NCI-H1930 (cell line): Measurements from ENCODE around the gene CPN1.
A peak's percentile ranks its signal among the peaks of the same experiment; 100 is the strongest.
"Not testable (repeated sequence)": the region's sequence is repeated elsewhere in the genome, so short reads cannot be mapped to it uniquely, and the experiment has no call there.

ENCODE experiments used
- DNase-seq, 2 experiments: peaks; one replicate each; lab custom pipeline; 2025; lab: John Stamatoyannopoulos, UW

CPN1 gene

DNA sequence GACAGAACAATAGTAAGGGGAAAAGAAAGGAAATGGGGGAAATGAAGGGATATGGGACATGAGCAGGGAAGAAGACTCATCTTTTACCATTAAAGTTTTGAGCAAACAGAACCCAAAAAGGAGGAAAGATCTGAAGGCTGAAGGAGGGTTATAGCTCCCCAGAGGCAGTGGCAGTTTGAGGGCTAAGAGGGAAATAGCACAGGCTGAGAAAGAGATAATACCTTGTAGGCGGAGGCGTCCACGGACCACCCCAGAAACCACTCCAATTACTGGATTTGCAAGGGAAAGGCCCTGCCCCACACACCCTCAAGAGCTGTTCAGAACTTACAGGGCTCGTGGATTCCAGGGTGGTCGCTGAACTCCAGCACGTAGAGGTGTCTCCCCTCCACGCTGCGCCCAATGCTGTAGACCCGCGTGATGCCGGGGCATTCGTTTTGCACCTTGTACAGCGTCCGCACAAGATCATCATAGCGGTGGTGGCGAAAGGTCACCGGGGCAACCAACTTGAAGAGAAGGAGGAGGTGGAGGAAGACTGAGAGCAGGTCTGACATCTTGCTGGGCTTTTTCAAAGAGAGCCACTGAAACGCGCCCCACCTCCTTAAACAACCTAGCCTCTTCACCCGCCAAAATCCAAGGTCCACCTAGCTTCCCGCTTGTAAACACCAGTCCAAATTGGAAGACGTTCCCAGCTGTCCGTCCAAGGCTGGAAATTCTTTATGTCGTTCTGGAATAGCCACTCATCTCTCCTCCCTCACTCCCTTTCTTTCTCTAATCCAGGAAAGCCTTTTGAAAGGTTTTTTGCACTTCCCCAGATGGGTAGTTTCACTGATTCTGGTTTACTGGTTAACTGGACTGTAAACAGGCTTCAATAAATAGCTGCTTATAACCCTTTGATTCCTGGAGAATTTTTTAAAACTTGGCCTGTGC, at the start of gene CPN1:
CPN1 (minus strand) TSS at position 795 of the 927 bp plus-strand sequence; CDS start at position 551, 244 bp downstream.
- DNase-seq: no peak

DNA sequence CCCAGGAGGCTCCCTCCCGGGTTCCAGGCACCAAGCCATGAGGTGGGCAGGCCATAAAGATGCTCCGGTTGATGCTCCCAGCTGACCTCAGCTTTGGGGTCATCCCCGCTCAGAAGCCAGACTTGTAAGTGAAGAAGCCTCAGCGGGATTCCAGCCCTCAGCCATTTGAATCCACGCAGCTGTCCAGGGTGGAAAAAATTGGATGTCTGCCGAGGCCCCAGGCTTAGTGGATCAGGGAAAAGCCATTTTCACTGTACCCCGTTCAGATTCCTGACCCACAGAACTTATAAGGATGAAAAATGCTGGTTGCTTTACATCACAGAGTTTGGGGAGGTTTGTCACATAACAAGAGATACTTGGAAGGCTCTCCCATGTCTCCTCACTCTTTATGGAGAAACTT, 49.2 kb upstream of the CPN1 start:
- DNase-seq: no peak

DNA sequence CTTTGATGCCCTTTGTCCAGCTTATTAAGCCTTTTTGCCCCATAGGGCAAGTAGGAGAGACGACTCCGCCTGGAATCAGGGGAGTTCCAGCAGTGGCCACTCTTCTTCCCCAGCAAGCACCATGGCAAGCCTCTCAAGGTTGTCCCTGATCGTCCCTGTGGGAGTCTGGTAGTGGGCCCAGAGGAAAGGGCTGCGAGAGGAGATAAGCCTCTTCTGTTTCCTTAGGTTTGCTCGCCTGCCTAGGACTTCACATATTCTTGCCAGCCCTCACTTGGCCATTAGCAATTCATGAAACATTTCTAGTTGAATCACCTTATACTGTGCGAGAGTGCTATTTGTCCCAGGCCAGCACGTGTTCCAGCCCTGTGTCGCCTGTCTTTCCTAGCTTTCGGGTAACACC, 47.8 kb upstream of the CPN1 start:
- DNase-seq: no peak

DNA sequence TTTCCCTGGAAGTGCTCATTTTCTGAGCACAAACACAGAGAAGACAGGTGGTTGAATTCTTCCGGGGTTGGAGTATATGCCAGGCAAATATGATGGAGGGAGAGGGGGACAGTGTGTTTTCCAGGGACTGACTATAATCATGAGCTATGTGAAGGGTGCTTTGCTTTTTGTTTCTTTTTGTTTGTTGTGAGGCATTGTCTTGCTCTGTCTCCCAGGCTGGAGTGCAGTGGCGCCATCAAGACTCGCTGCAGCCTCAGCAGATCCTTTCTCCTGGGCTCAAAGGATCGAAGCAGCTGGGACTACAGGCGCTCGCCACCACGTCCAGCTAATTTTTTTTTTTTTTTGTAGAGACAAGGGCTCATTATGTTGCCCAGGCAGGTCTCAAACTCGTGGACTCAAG, 47.3 kb upstream of the CPN1 start:
- no peak for DNase-seq

DNA sequence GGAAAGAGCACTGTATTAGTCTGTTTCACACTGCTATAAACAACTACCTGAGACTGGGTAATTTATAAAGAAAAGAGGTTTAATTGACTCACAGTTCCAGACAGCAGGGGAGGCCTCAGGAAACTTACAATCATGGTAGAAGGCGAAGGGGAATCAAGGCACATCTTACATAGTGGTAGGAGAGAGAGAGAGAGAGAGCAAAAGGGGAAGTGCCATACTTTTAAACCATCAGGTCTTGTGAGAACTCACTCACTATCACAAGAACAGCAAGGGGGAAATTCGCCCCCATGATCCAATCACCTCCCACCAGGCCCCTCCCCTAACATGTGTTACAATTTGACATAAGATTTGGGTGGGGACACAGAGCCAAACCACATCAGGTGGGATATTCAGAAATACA, 43.7 kb upstream of the CPN1 start:
- not testable (repeated sequence) for DNase-seq

DNA sequence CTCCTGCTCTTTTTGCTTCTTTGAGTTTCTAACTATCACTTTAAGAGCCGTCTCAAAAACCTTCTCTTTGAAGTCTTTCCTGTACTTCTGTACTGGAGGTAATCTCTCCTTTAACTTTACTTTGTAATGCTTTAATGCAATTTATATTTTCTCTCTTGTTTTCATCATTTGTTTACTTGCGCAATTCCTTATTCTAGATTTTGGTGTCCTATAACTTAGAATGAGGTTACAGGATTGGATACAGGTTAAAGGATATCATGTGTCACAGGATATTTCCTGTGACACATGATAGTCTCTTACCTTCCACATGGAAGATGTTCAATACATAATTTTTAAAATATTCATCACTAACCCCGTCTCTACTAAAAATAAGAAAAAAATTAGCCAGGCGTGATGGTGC, 42.4 kb upstream of the CPN1 start:
- no peak for DNase-seq

DNA sequence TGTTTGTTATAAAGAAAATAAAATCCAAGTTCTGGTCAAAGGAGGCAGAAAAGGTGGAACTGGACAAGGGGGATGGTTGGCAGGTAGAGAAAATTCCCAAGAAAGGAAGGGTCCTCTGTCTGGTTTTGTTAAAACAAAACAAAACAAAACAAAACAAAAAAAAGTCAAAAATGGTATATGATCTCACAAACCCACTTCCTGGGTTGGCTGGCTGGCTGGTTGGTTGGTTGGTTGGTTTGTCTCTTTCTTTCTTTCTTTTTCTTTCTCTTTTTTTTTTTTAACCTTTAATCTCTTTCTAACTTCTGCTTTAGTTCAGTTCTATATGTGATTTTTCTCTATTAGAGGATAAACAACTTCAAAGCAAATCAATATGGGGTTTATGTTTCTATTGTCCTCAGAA, 41.1 kb upstream of the CPN1 start:
- DNase-seq: no peak

DNA sequence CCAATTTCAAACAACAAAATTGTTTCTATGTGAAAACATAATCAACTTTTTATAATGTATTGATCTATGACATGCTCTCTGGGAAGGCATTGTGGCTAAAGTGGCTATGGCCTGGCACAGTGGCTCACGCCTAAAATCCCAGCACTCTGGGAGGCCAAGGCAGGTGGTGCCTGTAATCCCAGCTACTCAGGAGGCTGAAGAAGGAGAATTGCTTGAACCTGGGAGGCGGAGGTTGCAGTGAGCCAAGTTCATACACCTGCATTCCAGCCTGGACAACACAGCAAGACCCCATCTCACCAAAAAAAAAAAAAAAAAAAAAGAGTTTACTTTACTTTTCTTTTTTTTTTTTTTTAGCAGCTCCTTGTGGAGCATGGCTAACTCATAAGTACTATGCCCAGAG, 38.9 kb upstream of the CPN1 start:
- no peak for DNase-seq

DNA sequence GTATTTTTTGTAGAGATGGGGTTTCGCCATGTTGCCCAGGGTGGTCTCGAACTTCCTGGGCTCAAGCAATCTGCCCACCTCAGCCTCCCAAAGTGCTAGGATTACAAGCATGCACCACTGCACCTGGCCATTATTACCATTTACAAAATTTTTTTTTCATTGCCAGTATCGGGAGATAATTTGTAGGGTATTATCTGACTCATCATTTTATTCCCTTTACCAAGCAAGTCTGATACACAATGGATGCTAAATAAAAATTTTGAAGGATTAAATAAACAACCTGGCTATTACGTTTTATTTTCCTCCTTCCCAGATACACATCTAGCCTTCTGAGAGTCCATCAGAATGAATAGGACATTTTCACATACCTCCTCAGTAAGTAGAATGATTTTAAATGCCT, 38.1 kb upstream of the CPN1 start:
- DNase-seq: no peak

DNA sequence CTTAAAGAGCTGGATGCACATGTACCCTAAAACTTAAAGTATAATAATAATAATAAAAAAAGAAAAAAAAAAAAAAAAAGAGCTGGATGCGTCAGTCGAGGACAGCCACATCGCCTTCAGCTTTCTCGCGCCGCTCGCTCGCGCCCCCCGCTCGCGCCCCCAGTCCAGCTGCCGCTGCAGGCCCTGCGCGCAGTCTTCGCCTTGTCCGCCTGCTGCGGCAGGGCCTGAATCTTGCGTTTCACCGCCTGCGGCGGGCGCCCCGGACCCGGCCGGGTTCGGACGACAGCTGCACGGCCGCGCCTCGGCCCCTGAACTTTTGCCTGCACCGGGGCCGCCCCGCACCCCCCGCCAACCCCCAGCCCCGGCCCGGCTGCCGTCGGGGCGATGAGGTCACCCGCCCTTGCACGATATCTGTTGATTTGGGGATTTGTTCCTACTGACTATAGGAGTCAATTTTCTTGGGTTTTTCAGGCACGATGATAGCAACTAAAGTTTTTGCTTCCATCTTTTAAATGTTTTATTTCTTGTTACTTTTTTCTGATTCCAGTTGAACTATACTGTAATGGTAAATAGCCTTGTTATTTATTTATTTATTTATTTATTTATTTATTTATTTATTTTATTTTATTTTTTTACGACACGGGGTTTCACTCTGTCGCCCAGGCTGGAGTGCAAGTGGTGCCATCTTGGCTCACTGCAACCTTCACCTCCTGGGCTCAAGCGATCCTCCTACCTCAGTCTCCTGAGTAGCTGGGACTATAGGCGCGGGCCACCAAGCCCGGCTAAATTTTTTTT, 33.5 kb upstream of the CPN1 start:
- DNase-seq: no peak

DNA sequence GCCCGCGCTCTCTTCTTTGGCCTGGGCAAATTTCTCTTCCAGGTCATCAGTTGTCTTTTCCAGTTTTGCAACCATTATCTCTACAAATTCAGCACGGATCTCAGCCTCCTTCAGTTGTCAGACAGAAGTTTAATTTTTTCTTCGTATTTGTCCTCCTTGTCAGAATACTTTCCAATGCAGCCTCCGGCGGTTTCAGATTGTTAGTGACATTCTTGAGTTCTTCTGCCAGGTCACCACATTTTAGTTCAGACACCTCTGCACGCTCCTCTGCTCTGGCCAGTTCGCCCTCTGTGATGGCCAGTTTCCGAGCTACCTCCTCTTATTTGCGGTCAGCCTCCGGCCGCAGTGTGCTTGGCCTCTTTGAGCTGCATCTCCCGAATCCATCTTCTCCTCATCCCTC, 32.8 kb upstream of the CPN1 start:
- no peak for DNase-seq

DNA sequence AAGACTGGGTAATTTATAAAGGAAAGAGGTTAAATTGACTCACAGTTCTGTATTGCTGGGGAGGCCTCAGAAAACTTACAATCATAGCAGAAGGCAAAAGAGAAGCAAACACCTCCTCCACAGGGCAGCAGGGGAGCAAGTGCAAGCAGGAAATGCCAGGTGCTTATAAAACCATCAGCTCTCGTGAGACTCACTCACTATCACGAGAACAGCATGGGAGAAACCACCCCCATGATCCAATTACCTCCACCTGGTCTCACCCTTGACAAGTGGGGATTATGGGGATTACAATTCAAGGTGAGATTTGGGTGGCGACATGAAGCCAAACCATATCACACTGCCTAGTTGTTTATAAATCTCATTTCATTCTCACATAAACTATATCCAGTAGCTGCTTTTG, 28.0 kb upstream of the CPN1 start:
- DNase-seq: peak in 1 of 2 experiments; percentile 9

DNA sequence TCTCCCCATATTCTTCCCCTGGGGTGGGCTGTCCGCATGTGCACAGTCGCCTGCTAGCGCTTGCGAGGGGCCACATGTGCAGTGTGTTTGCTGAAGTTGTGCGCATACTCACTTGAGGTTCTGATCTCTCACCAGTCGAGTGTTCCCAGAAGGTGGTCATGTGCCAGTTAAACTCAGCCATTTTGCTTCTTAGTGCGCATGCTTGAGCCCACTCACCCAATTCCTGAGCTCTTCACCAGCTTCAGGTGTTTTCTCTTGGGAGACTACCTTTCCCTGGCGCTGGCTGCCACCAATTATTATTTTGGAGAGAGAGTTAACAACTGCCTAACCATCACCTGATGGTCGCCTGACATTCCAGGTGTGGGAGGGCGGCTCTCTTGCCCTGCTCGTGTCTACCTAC, 25.2 kb upstream of the CPN1 start:
- no peak for DNase-seq

DNA sequence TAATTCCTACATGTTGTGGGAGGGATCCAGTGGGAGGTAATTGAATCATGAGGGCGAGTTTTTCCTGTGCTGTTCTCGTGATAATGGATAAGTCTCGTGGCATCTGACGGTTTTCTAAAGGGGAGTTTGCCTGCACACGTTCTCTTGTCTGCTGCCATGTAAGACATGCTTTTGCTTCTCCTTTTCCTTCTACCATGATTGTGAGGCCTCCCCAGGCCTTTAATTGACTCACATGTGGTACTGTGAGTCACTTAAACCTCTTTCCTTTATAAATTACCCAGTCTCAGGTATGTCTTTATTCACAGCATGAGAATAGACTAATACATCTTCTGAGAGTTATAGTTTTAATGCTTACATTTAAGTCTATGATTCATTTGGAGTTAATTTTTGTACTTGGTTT, 22.6 kb upstream of the CPN1 start:
- no peak for DNase-seq

DNA sequence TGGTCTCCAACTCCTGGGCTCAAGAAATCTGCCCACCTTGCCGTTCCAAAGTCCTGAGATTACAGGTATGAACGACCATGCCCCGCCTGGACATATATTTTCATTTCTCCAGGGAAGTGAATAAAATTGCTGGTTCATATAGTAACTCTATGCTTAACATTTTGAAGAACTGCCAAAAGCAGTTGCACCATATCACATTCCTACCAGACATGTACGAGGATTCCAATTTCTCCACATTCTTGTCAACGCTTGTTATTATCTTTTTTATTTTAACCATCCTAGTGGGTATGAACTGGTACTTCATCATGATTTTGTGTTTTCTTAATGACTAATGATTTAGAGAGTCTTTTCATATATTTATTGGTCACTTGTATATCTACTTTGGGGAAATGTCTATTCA, 21.9 kb upstream of the CPN1 start:
- no peak for DNase-seq

DNA sequence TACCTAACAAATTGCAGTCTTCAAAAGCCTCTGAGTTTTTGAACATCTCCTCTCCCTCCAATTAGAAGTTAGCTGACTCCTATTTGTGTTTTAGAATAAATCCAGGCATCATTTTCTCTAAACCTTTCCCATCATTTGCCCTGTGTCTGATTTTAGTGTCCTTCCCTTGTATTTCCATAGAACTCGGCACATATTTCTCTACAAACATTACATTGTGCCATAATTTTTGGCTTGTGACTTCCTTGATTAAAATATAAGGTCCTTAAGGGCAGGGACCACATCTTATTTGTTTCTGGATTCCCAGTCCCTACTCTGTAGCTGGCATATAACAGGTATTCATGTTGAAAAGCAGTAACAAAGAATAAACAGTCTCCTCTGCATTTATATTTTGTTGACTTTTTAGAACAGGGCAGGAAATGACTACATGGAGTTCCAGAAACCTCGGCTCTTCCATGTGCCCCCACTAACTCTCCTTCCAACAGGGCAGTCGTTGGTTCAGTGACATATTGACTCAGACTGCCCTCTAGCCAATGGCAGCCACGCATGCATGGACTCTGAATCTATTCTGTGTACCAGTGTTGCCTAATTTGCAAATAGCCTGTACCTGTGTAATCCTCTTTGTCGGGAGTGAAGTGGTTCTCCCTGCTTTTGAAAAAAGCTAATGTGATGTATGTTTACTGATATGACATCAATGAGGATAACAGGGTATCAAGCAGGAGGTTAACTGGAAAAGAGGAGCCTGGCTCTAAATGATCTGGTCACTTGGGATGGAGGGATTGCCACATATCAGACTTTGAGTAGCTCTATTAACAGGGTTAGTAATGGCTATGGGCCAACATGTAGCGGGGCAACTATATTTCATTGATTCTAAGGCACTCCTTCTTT, 19.8 kb upstream of the CPN1 start:
- no peak for DNase-seq

DNA sequence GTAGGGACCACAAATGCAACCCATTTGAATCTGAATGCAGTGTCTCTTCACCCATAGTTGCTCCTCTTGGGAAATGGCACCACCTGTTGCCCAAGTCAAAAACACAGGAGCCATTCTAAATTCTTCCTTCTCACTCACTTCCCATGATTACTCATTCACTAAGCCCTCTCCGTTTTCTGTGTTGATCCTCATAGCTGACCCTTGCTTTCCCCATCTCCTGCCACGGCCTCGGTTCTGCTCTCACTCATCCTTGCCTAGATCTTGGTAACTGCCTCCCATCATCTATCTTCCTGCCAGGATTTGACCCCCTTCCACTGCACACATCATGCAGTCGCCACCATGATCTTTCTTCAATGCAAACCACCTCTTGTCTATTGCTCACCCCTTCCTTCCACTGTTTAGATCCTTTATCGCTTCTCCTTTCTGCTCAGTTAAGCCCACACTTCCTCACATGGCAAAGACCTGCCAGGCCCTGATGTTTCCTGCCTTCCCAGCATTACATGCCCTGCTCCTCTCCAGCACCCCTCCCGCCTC, 19.0 kb upstream of the CPN1 start:
- no peak for DNase-seq

DNA sequence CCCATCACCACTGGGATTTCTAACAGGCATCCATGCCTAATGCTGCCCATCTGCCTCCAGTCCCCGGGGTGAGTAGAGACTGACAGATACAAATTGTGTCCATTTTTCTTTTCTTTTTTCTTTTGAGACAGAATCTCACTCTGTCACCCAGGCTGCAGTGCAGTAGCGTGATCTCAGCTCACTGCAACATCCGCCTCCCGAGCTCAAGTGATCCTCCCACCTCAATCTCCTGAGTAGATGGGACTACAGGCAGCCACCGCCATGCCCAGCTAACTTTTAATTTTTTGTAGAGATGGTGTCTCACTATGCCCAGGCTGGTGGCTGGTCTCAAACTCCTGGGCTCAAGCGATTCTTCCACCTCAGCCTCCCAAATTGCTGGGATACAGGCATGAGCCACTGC, 7.6 kb upstream of the CPN1 start:
- no peak for DNase-seq

DNA sequence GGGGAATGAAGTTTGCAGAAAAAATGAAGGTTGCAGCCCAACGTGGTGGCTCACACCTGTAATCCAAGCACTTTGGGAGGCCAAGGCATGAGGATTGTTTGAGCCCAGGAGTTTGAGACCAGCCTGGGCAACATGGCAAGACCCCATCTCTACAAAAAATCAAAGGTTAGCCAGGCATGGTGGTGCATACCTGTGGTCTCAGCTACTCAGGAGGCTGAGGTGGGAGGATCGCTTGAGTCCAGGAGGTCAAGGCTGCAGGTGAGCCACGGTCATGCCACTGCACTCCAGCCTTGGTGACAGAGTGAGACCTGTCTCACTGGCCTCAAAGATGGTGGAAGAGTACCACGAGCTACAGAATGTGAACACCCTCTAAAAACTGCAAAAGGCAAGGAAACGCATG, 5.0 kb upstream of the CPN1 start:
- DNase-seq: not testable (repeated sequence)

DNA sequence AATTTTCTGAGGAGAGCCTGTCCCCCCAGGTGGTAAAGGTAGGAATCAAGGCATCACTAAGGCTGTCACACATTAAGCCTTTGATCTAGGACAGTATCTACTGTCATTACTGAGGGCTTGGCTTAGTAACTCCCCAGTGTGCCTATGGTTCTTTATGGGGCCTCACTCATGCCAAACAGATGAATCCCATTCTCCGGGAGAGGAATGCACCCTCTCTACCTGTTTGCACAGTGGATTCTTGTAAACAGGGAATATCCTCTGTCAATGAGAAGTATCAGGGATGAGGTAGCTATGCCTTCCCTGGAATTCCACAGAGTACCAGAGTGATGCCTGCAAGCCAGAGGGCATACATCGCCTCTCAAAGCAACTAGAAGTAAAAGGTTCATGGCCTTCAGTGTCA, 3.9 kb upstream of the CPN1 start:
- DNase-seq: no peak

DNA sequence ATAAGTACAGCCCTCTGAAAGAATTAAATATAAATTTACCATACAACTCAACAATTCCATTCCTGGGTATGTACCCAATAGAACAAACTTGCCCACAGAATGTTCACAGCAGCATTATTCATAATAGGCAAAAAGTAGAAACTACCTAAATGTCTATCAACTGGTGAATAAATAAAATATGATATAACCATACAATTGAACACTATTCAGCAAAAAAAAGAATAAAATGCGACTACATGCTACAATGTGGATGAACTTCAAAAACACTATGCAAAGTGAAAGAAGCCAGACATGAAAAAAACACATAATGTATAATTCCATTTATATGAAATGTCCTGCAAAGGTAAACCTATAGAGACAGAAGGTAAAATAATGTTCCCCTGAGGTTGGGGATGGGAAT, 2.0 kb upstream of the CPN1 start:
- DNase-seq: no peak

DNA sequence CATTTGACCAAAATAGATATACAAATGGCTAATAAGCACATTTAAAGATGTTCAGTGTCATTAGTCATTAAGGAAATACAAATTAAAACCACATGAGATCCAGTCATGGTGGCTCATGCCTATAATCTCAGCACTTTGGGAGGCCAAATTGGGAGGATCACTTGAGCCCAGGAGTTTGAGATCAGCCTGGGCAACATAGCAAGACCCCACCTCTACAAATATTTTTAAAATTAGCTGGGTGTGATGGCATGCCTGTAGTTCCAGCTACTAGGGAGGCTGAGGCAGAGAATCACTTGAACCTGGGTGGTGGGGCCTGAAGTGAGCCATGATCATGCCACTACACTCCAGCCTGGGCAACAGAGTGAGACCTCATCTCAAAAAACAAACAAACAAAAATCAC, 607 bp upstream of the CPN1 start:
- DNase-seq: not testable (repeated sequence)
